CD4-positive, alpha-beta T cell (primary cell): ENCODE measurements around the gene AQP4. TPM values are rescaled to one million over a fixed set of nuclear protein-coding genes. Genes with fewer than 3 reads are reported as not detected.

Experiments
- ATAC-seq: fragments of 200-7000 bp; cut with Tn5 transposase; one replicate; pipeline ENCODE4 v1.10.0; 2022; ENCODE audit warnings: mild to moderate bottlenecking; ENCODE audit not compliant: poor library complexity
- CTCF ChIA-PET: fragments of 350-600 bp; sonication (Branson Sonifier 250); formaldehyde crosslinking; loops from one replicate; lab custom pipeline; 2021; ENCODE audit warnings: antibody characterized with exemption, inconsistent platforms; lab: Charles Lee
- POLR2A ChIA-PET: fragments of 350-600 bp; sonication (Branson Sonifier 250); formaldehyde crosslinking; loops from one replicate; lab custom pipeline; 2021; ENCODE audit warnings: antibody characterized with exemption, inconsistent platforms; lab: Charles Lee
- DNase-seq, 14 experiments: peaks; one replicate each; pipeline ENCODE4 v3.0.0-alpha.2; 2013 to 2020; ENCODE audit warnings: mixed read lengths in 2 of 14
- H3K27ac ChIP-seq, 2 donors: one replicate each; pipeline versions ENCODE4 v1.5.1 to v1.7.0; 2013; ENCODE audit warnings: low read length in 2 of 2, low read depth in 1 of 2, mild to moderate bottlenecking in 1 of 2
- H3K27me3 ChIP-seq, 2 experiments: 1 replicate in 1 of 2; 2 replicates in 1 of 2; pipeline versions ENCODE4 v1.6.1 to v1.7.0; 2013; ENCODE audit warnings: low read length in 2 of 2, control low read depth in 1 of 2, mild to moderate bottlenecking in 1 of 2, moderate library complexity in 1 of 2; ENCODE audit not compliant: insufficient read depth in 2 of 2, control insufficient read depth in 1 of 2
- H3K36me3 ChIP-seq: one replicate; pipeline ENCODE4 v1.6.1; 2013; ENCODE audit warnings: low read length, control low read depth; ENCODE audit not compliant: insufficient read depth
- H3K4me1 ChIP-seq: one replicate; pipeline ENCODE4 v1.6.1; 2013; ENCODE audit warnings: low read length, control low read depth; ENCODE audit not compliant: insufficient read depth
- H3K4me3 ChIP-seq: one replicate; pipeline ENCODE4 v1.5.1; 2013; ENCODE audit warnings: mild to moderate bottlenecking, low read length, moderate library complexity
- H3K9me3 ChIP-seq, 2 experiments: 1 replicate in 1 of 2; 2 replicates in 1 of 2; pipeline versions ENCODE4 v1.6.1 to v1.7.0; 2013; ENCODE audit warnings: low read length in 2 of 2, mild to moderate bottlenecking in 2 of 2, control low read depth in 1 of 2, moderate library complexity in 1 of 2; ENCODE audit not compliant: control insufficient read depth in 1 of 2, insufficient read depth in 1 of 2
- H3K27ac Mint-ChIP-seq: one replicate; pipeline ENCODE4 v1.8.0; 2020; ENCODE audit warnings: mixed read lengths
- H3K27me3 Mint-ChIP-seq: one replicate; pipeline ENCODE4 v1.8.0; 2021; ENCODE audit warnings: mixed read lengths
- H3K36me3 Mint-ChIP-seq: one replicate; pipeline ENCODE4 v1.8.0; 2021; ENCODE audit warnings: low read depth, mixed read lengths
- H3K4me1 Mint-ChIP-seq: one replicate; pipeline ENCODE4 v1.8.0; 2021; ENCODE audit warnings: low read depth, mixed read lengths
- H3K4me3 Mint-ChIP-seq: one replicate; pipeline ENCODE4 v1.8.0; 2020; ENCODE audit warnings: mild to moderate bottlenecking, mixed read lengths
- H3K9me3 Mint-ChIP-seq: one replicate; pipeline ENCODE4 v1.8.0; 2020; ENCODE audit warnings: mixed read lengths
- intact Hi-C, 2 experiments: fragments of 100-400 bp; cut with DNase I in 1 of 2; cut with micrococcal nuclease in 1 of 2; formaldehyde crosslinking; loops; one replicate each; pipeline versions ENCODE4 v1.15.1 to v1.9.0; 2023 to 2025; cut with DNase I, micrococcal nuclease
- total RNA-seq, 174 experiments: library from RNA in 2 of 174; stranded (reverse) in 2 of 174; gene quantifications; one replicate each; pipeline ENCODE4 v1.2.3 and lab custom pipeline; 2021 to 2026
- TF ChIP-seq, protein P1 (sequence below): fragments of 200-600 bp; IDR thresholded peaks from one replicate; pipeline ENCODE4 v1.8.0; 2022; ENCODE audit warnings: antibody characterized with exemption, mild to moderate bottlenecking

AQP4 gene
- total RNA-seq, 2 experiments from 2014 or later, result not detected

DNA sequence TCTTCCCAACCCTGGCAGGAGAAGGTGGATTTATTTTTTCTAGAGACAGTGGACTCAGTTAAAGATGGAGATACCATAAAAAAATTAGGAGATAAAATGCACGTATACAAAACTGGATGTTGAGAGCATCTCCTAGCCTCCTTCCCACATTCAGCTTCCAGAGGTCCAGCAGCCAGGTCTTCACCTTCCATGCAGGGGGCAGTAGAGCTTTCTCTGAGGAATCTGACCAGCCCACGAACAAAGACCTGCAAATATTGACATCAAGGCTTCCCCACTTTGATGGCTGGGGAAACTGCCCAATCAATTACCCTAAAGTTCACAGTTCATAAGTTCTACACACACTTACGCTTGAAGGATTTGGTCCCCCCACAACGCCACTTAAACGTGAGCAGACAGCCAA, 24.5 kb downstream of the AQP4 start:
- no peaks in the 10 kb centered on the region for H3K27me3 ChIP-seq
- no peak overlapping the region for H3K27ac ChIP-seq
- H3K4me1 ChIP-seq, result no peaks in the 10 kb centered on the region
- Mint-ChIP-seq H3K9me3 (peaks cover 5% of the 10 kb centered on the region), H3K4me1 (no peaks in the 10 kb centered on the region), H3K4me3 (no peak overlapping the region), H3K36me3 (no peaks in the 10 kb centered on the region), H3K27me3 (no peaks in the 10 kb centered on the region), H3K27ac (no peak overlapping the region)
- no peak overlapping the region for H3K4me3 ChIP-seq
- peaks cover 0 to 5% of the 10 kb centered on the region in 2 experiments for H3K9me3 ChIP-seq
- H3K36me3 ChIP-seq, result no peaks in the 10 kb centered on the region
- ChIA-PET POLR2A (no interaction called here), CTCF (no interaction called here)
- no peak for DNase-seq
- intact Hi-C loops, result no loop called here
- ATAC-seq, result no peak
- TF ChIP-seq, protein P1, sequence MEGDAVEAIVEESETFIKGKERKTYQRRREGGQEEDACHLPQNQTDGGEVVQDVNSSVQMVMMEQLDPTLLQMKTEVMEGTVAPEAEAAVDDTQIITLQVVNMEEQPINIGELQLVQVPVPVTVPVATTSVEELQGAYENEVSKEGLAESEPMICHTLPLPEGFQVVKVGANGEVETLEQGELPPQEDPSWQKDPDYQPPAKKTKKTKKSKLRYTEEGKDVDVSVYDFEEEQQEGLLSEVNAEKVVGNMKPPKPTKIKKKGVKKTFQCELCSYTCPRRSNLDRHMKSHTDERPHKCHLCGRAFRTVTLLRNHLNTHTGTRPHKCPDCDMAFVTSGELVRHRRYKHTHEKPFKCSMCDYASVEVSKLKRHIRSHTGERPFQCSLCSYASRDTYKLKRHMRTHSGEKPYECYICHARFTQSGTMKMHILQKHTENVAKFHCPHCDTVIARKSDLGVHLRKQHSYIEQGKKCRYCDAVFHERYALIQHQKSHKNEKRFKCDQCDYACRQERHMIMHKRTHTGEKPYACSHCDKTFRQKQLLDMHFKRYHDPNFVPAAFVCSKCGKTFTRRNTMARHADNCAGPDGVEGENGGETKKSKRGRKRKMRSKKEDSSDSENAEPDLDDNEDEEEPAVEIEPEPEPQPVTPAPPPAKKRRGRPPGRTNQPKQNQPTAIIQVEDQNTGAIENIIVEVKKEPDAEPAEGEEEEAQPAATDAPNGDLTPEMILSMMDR, result no peak

DNA sequence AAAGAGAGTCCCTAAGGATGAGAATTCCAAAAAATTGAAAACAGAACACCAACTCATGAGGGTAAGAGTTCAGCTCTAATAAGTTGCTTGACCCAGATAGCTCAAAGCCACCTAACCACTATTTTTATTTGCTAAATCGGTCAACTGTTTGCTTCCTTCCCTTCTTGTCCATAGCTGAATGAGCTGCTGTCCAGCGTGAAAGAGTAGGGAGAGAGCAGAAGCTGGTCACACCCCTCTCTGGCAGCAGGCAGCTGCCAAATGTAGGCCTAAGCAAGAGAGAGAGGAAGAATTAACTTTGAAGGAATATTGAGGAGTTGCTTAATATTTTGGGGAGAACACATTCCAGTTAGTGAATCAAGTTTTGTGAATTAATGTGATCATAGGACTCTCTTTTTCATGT, 25.9 kb downstream of the AQP4 start:
- POLR2A ChIA-PET, result no interaction called here
- no peak overlapping the region for H3K27ac Mint-ChIP-seq
- H3K36me3 Mint-ChIP-seq, result no peaks in the 10 kb centered on the region
- H3K4me1 ChIP-seq, result no peaks in the 10 kb centered on the region
- CTCF ChIA-PET, result no interaction called here
- no peak overlapping the region for H3K4me3 Mint-ChIP-seq
- peaks cover 7% of the 10 kb centered on the region for H3K9me3 Mint-ChIP-seq
- no peaks in the 10 kb centered on the region for H3K27me3 Mint-ChIP-seq
- ATAC-seq (no peak), DNase-seq (no peak)
- H3K9me3 ChIP-seq, result peaks cover 0 to 5% of the 10 kb centered on the region in 2 experiments
- no peak overlapping the region for H3K4me3 ChIP-seq
- no peak overlapping the region for H3K27ac ChIP-seq
- intact Hi-C loops, result no loop called here
- H3K36me3 ChIP-seq, result no peaks in the 10 kb centered on the region
- TF ChIP-seq, protein P1, result no peak
- H3K4me1 Mint-ChIP-seq, result no peaks in the 10 kb centered on the region
- H3K27me3 ChIP-seq, result no peaks in the 10 kb centered on the region

DNA sequence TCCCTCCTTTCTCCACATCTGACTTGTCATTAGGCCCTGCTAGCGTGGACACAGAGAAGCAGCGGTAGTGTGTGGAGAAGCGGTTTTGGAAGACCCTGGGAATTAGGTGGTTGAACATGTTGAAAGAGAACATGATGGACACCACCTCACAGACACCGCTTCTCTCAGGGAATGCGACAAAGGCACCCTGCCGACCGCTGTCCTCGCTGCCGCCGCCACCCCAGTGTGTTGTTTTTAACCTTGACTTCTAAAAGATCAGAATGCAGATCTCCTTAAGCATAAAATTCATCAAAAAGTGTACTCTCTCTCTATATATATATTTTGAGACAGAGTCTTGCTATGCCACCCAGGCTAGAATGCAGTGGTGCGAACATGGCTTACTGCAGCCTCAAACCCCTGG, 33.2 kb downstream of the AQP4 start:
- ChIA-PET POLR2A (no interaction called here), CTCF (no interaction called here)
- Histone ChIP-seq H3K27me3 (no peaks in the 10 kb centered on the region), H3K36me3 (no peaks in the 10 kb centered on the region), H3K4me1 (no peaks in the 10 kb centered on the region), H3K4me3 (no peak overlapping the region), H3K27ac (no peak overlapping the region), H3K9me3 (peaks cover 0 to 16% of the 10 kb centered on the region in 2 experiments)
- H3K27me3 Mint-ChIP-seq, result no peaks in the 10 kb centered on the region
- H3K27ac Mint-ChIP-seq, result no peak overlapping the region
- ATAC-seq (no peak), DNase-seq (no peak)
- TF ChIP-seq, protein P1, result no peak
- no peak overlapping the region for H3K4me3 Mint-ChIP-seq
- intact Hi-C loops, result no loop called here
- peaks cover 2% of the 10 kb centered on the region for H3K9me3 Mint-ChIP-seq
- no peaks in the 10 kb centered on the region for H3K4me1 Mint-ChIP-seq
- H3K36me3 Mint-ChIP-seq, result no peaks in the 10 kb centered on the region
